ENCODE measurements around the gene HEATR9. TPM values are rescaled to one million over a fixed set of nuclear protein-coding genes. Genes with fewer than 3 reads are reported as not detected.

The HEATR9 gene
- total RNA-seq, 1 experiment from 2014 or later, result not detected

DNA sequence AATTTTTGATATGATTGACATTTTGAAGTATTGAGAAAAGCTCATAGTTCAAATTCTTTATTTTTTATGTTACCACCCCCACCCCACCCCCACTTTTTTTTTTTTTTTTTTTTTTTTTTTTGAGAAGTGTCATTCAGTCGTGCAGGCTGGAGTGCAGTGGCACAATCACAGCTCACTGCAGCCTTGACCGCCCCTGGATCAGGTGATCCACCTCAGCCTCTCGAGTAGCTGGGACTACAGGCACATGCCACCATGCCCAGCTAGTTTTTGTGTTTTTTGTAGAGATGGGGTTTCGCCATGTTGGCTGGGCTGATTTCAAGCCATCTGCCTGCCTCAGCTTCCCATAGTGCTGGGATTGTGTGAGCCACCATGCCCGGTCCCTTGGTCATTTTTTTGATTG is 52.0 kb downstream of the HEATR9 start:
- no peak overlapping the region for H2AFZ ChIP-seq (ENCODE audit: low read depth, low read length, poor library complexity, severe bottlenecking)
- intact Hi-C loops (cut with micrococcal nuclease), result no loop called here
- DNase-seq (ENCODE audit: low read depth, low spot score) (no peak), ATAC-seq (no peak)
- no peaks in the 10 kb centered on the region for H3K9me2 ChIP-seq (ENCODE audit: insufficient read depth)
- peaks cover 100% of the 10 kb centered on the region for H3K79me2 ChIP-seq (ENCODE audit: insufficient read depth, low read length)
- peaks cover 60% of the 10 kb centered on the region for H4K20me1 ChIP-seq (ENCODE audit: insufficient read depth)
- ChIA-PET CTCF (interaction anchor here (1.2 kb wide), 1 partner anchor 53 kb away, joined by 3 read pairs; no protein-coding TSS in a partner anchor), RAD21 (ENCODE audit: low non-redundant PET in 1 of 2, low total read pairs in 2 of 2, uncharacterized antibody in 2 of 2, unreplicated experiment in 2 of 2) (interaction anchor here in 1 of 2 experiments (0.7 kb wide), 1 partner anchor 191 kb away, joined by 3 read pairs; no protein-coding TSS in a partner anchor), POLR2A (interaction anchor here (0.6 to 3.6 kb wide), 4 partner anchors 8 to 25 kb away, joined by 3 to 24 read pairs (median 3); partner anchors contain the start of gene TAF15)
- no peak overlapping the region for H3K4me2 ChIP-seq (ENCODE audit: low read length)
- BruUV-seq (replicated peaks), result no TSS peak
- H3K27me3 ChIP-seq (ENCODE audit: insufficient read depth, low read length), result no peaks in the 10 kb centered on the region
- no peaks in the 10 kb centered on the region for H3K9me3 ChIP-seq (ENCODE audit: control insufficient read depth in 1 of 2, insufficient read depth in 1 of 2, low read depth in 1 of 2, low read length in 2 of 2)
- H3K36me3 ChIP-seq (ENCODE audit: control insufficient read depth in 1 of 2, insufficient read depth in 2 of 2, low read length in 2 of 2), result peaks cover 42 to 54% of the 10 kb centered on the region in 2 experiments
- H3K4me3 ChIP-seq (replicated peaks in 1 of 2; ENCODE audit: low read depth in 1 of 2, low read length in 2 of 2), result no peak overlapping the region
- H3K4me1 ChIP-seq (ENCODE audit: control insufficient read depth in 1 of 2, insufficient read depth in 2 of 2, low read length in 2 of 2), result peaks cover 0 to under 1% of the 10 kb centered on the region in 2 experiments; a peak in 2 of 4 replicates
- no peak for TF ChIP-seq YY1 (IDR thresholded peaks at IDR 0.05; ENCODE audit: extremely low read depth, insufficient replicate concordance, low read depth, low read length)
- TF ChIP-seq SP1 (IDR thresholded peaks at IDR 0.05; ENCODE audit: low read depth), result no peak
- TF ChIP-seq SIN3A (IDR thresholded peaks at IDR 0.05; ENCODE audit: low read depth), result no peak
- TF ChIP-seq, protein P1, sequence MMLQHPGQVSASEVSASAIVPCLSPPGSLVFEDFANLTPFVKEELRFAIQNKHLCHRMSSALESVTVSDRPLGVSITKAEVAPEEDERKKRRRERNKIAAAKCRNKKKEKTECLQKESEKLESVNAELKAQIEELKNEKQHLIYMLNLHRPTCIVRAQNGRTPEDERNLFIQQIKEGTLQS (IDR thresholded peaks at IDR 0.05), result no peak
- TF ChIP-seq CBX3 (IDR thresholded peaks at IDR 0.05; ENCODE audit: low read depth), result no peak
- no peak for TF ChIP-seq TCF7L2 (IDR thresholded peaks at IDR 0.05; ENCODE audit: borderline replicate concordance, extremely low read depth, insufficient read depth, insufficient read length)
- no peak for TF ChIP-seq JUND (IDR thresholded peaks at IDR 0.05)
- TF ChIP-seq, protein P2, sequence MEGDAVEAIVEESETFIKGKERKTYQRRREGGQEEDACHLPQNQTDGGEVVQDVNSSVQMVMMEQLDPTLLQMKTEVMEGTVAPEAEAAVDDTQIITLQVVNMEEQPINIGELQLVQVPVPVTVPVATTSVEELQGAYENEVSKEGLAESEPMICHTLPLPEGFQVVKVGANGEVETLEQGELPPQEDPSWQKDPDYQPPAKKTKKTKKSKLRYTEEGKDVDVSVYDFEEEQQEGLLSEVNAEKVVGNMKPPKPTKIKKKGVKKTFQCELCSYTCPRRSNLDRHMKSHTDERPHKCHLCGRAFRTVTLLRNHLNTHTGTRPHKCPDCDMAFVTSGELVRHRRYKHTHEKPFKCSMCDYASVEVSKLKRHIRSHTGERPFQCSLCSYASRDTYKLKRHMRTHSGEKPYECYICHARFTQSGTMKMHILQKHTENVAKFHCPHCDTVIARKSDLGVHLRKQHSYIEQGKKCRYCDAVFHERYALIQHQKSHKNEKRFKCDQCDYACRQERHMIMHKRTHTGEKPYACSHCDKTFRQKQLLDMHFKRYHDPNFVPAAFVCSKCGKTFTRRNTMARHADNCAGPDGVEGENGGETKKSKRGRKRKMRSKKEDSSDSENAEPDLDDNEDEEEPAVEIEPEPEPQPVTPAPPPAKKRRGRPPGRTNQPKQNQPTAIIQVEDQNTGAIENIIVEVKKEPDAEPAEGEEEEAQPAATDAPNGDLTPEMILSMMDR (IDR thresholded peaks at IDR 0.05 in 2 of 3, conservative IDR thresholded peaks at IDR 0.05 in 1 of 3; ENCODE audit: borderline replicate concordance in 1 of 3, insufficient read depth in 1 of 3, low read depth in 2 of 3, low read length in 2 of 3), result no peak
- TF ChIP-seq EZH2phosphoT487 (IDR thresholded peaks at IDR 0.05; ENCODE audit: borderline replicate concordance), result no peak
- TF ChIP-seq CEBPB (IDR thresholded peaks at IDR 0.05; ENCODE audit: low read depth), result no peak
- TF ChIP-seq ELF1 (IDR thresholded peaks at IDR 0.05; ENCODE audit: borderline replicate concordance, low read depth), result no peak
- TF ChIP-seq SRF (IDR thresholded peaks at IDR 0.05; ENCODE audit: low read depth), result no peak
- H3K9ac ChIP-seq (ENCODE audit: low read length), result no peak overlapping the region
- no peak overlapping the region for H3K27ac ChIP-seq (ENCODE audit: low read depth, low read length)
